Activated CD4-positive, alpha-beta T cell treated with anti-CD3 and anti-CD28 coated beads for 4 hours (primary cell): ENCODE results near the gene EYS.

Experiments used
- DNase-seq, 2 donors: peaks; one replicate each; pipeline ENCODE4 v3.0.0-alpha.2; 2020

EYS gene

DNA sequence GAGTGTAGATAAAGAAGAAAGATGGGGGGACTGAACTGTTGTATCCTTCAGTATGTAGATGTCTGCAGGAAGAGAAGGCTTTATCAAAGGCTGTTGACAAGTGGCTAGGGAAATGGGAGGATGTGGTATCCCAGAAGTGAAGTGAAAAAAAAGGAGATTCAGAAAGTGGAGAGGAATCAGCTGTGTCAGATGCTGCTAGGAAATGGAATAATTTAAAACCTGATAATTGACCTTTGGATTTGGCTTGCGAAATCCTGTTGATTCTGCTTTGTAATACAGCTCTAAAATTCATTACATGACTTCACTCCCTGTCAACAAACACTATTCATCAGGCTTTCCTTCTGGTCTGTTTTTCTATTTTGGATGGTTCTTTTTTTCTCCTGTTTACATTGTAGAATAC is 2029.7 kb downstream of the EYS start:
- DNase-seq, result no peak

DNA sequence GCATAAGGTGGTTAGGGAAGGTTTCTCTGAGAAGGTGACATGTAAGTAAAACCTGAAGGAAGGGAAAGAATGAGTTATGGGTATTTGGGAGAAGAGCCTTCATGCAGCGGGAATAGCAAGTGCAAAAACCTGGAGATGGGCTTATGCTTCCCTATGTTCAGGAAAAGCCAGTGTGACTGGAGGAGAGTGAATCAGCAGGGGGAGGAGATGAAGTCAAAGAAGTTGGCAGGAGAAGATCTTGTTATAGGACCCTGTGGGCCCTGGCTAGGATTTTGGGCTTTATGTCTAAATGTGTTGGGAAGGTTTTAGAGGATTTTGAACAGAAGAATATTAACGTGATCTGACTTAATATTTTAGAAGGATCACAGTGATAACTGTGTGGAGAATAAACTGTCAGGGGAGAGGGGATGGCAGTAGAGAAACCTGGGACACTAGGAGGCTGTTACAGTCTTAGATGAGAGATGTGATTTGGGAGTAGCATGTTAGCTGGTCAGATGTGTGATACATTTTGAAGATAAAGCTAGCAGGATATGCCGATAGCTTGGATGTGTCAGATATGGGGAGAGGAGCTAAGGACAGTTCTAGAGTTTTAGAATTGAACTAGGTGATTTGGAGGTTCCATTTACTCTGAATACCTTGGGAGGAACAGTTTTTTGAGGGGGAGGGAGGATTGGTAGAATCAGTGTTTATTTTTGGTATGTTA is 2030.5 kb downstream of the EYS start:
- DNase-seq, result no peak

DNA sequence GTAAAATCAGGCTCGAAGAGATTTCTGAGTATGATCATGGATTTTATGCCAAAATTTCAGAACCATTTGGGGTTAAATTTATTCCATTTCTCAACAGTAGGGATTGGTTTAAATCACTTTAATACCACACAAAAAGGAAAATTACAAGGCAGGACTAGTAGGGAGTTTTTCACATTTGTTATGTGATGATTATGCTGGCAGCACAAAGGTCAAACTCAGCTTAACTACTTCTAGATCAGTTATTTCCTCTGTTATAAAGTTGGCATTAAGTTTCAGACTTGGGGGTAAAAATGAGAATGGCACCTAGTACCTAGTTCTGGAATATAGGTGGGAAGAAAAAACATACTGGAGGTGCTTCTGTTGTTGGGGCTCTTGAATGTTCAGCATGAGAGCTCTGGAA is 2031.9 kb downstream of the EYS start:
- DNase-seq, result no peak

DNA sequence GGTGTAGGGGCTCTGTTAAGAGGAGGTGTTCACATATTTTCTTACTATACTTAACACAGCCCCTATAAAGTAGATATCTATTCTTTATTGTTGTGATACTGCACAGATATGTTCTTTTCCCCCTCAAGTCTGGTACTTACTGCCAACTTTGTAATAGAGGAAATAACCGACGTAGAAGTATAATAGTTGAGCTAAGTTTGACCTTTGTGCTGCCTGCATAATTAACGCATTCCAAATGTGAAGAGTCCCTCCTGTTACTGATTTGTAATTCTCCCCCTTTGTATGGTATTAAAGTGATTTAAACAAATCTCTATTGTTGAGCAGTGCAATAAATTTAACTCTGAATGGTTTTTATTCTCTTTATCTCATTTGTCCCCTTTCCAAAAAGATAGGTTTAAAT is 2032.4 kb downstream of the EYS start:
- DNase-seq, result no peak

DNA sequence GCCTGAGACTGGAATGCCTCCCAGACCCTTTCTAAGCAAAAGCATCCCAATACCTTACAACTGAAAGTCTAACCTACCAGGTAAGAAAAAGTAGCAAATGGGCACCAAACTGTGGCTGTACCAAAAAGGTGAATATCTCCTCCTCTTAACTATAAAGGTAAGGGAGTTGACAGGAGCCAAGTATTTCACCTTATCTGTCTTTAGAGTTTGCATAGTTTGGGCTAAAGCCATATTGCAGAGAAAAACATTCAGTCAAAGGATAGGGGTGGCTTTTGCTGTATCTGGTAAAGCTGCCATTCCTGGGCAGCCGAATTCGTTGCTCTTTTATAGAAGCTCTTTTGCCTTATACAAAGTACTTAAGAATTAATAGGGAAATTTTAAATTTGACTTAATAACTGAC is 2033.3 kb downstream of the EYS start:
- DNase-seq, result no peak

DNA sequence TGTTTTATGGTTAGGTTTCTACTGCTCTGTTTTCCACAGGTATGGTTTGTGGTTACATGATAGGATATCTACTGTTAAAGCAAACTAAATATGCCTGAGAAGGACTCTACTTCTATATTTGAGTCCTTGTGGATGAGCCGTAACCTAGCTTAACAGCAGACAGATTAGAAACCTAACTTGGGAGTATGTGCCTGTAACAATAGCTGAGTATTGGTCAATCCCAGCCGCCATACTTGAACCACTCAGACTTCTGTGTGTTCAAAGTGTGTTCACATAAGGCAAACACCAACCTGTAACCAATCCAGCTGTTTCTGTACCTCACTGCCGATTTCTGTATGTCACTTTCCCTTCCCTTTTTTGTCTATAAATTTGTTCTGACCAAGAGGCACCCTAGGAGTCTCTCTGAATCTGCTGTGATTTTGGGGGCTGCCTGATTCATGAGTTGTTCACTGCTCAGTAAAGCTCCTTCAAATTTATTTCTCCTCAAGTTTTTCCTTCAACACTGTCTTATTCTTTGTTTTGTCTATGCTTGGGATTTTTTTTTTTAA is 2034.4 kb downstream of the EYS start:
- no peak for DNase-seq

DNA sequence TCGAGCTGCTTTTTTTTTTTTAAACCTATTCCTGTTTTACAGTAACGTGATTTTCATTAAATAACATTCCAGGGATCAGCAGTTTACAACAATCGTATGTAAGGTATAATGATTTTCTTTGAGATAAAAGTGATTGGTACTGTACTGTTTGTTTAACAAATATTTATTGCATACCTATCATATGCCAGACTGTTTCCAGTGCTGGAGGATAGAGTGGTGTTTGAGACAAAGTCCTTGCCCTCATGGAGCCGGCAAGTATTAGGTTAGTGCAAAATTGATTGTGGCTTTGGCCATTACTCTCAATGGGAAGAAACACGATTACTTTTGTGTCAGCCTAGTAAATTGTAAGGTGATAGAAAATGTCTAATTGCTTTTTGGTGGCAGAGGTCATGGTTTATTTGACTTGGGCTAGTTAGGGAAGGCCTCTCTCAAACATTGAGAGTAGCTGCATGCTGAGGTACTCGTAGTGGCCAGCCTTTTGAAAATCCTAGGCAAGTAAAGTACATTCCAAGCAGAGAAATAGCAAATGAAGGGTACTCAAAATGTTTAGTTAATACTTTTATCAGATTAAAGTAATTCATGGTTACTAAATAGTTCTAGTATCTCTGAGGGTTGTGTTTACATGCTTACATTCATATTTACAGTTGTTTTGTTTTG is 2035.8 kb downstream of the EYS start:
- no peak for DNase-seq
